ENCODE results near the gene OSER1.

Gene OSER1

GRCh38 chr20:44172572-44172950 is 38.0 kb downstream of the OSER1 start:
- FAIRE-seq = no peak

- no peak for FAIRE-seq
Measured at GRCh38 chr20:44171775-44172571, 38.6 kb downstream of the OSER1 start.

GRCh38 chr20:44170816-44171410 is 39.7 kb downstream of the OSER1 start:
- FAIRE-seq = no peak

- no peak for FAIRE-seq
Measured at GRCh38 chr20:44167736-44168135, 42.8 kb downstream of the OSER1 start.

- FAIRE-seq = no peak
Measured at GRCh38 chr20:44166477-44166876, 44.1 kb downstream of the OSER1 start.

- FAIRE-seq = no peak
Measured at GRCh38 chr20:44166008-44166407, 44.6 kb downstream of the OSER1 start.

GRCh38 chr20:44160133-44160532 is 50.4 kb downstream of the OSER1 start:
- no peak for FAIRE-seq

GRCh38 chr20:44159711-44160110 is 50.9 kb downstream of the OSER1 start:
- no peak for FAIRE-seq

- no peak for FAIRE-seq
Measured at GRCh38 chr20:44159125-44159524, 51.4 kb downstream of the OSER1 start.

- FAIRE-seq = no peak
Measured at GRCh38 chr20:44157061-44157460, 53.5 kb downstream of the OSER1 start.

GRCh38 chr20:44154521-44155001 is 56.0 kb downstream of the OSER1 start:
- no peak for FAIRE-seq

GRCh38 chr20:44153636-44154043 is 56.9 kb downstream of the OSER1 start:
- FAIRE-seq = no peak

GRCh38 chr20:44151621-44152416 is 58.8 kb downstream of the OSER1 start:
- FAIRE-seq = no peak

GRCh38 chr20:44146272-44146671 is 64.3 kb downstream of the OSER1 start:
- FAIRE-seq = no peak

Measured in G401.6 (cell line).